K562 (cell line): Measurements from ENCODE around the gene PGM2L1. TPM values are rescaled to one million over a fixed set of nuclear protein-coding genes. Genes with fewer than 3 reads are reported as not detected.

Experiments used
- ATF6 ChIP-seq: sonication (generic); formaldehyde crosslinking; IDR thresholded peaks from 2 replicates; pipeline ENCODE4 v1.4.0; 2020; ENCODE audit warnings: mild to moderate bottlenecking, missing genetic modification reagents
- BRCA1 ChIP-seq, 2 experiments: fragments of 450-650 bp in 1 of 2; sonication (generic) in 1 of 2; formaldehyde crosslinking in 1 of 2; IDR thresholded peaks; 2 replicates each; pipeline versions ENCODE4 v1.5.0 to v1.6.1; 2017 to 2020; ENCODE audit warnings: mild to moderate bottlenecking in 1 of 2, missing genetic modification reagents in 1 of 2
- IRF2 ChIP-seq: sonication (generic); formaldehyde crosslinking; IDR thresholded peaks from 2 replicates; pipeline ENCODE4 v1.8.1; 2022; ENCODE audit warnings: mild to moderate bottlenecking, missing genetic modification reagents
- MAFF ChIP-seq: IDR thresholded peaks from 2 replicates; pipeline ENCODE4 v1.6.1; 2012; ENCODE audit warnings: low read length, improper control_type of control experiment
- MBD2 ChIP-seq: sonication (generic); IDR thresholded peaks from 2 replicates; pipeline ENCODE4 v1.6.1; 2016; ENCODE audit warnings: low read depth, borderline replicate concordance
- MXI1 ChIP-seq: IDR thresholded peaks from 2 replicates; pipeline ENCODE4 v1.6.1; 2011; ENCODE audit warnings: low read depth, mild to moderate bottlenecking, improper control_type of control experiment, low read length
- NFXL1 ChIP-seq: fragments of 450-650 bp; formaldehyde crosslinking; IDR thresholded peaks from 2 replicates; pipeline ENCODE4 v1.4.0; 2021; ENCODE audit warnings: mild to moderate bottlenecking
- POLR2A ChIP-seq: fragments of 450-650 bp; conservative IDR thresholded peaks from 2 replicates; pipeline ENCODE4 v1.6.1; 2016
- RBBP5 ChIP-seq: fragments of 200-600 bp; sonication (generic); IDR thresholded peaks from 2 replicates; pipeline ENCODE4 v1.6.1; 2012; ENCODE audit warnings: borderline replicate concordance, mild to moderate bottlenecking, low read length, control low read depth, inconsistent platforms; ENCODE audit not compliant: insufficient read depth, poor library complexity, severe bottlenecking
- RBM15 ChIP-seq: fragments of 200-400 bp; formaldehyde crosslinking; IDR thresholded peaks from 2 replicates; pipeline ENCODE4 v1.6.1; 2018; ENCODE audit warnings: mild to moderate bottlenecking, low read length, moderate library complexity; ENCODE audit not compliant: insufficient read depth
- RBM22 ChIP-seq: fragments of 200-400 bp; formaldehyde crosslinking; IDR thresholded peaks from 2 replicates; pipeline ENCODE4 v1.6.1; 2018; ENCODE audit warnings: low read length, low read depth; ENCODE audit not compliant: poor library complexity, severe bottlenecking
- RBM39 ChIP-seq: fragments of 200-400 bp; formaldehyde crosslinking; optimal IDR thresholded peaks from 2 replicates; pipeline ENCODE3; 2018; ENCODE audit warnings: low read depth, low read length
- RFX5 ChIP-seq: IDR thresholded peaks from 2 replicates; pipeline ENCODE4 v1.6.1; 2011; ENCODE audit warnings: low read depth, mild to moderate bottlenecking, improper control_type of control experiment, low read length
- RHOXF2B ChIP-seq: fragments of 250-450 bp; sonication (Bioruptor Pico); conservative IDR thresholded peaks from 2 replicates; pipeline ENCODE4 v1.5.1; 2021
- SFPQ ChIP-seq: fragments of 200-400 bp; formaldehyde crosslinking; IDR thresholded peaks from 2 replicates; pipeline ENCODE4 v1.6.1; 2017; ENCODE audit warnings: mild to moderate bottlenecking, low read depth, low read length, moderate library complexity
- SMAD4 ChIP-seq: fragments of 250-450 bp; sonication (Bioruptor Pico); conservative IDR thresholded peaks from 2 replicates; pipeline ENCODE4 v1.8.0; 2021; ENCODE audit warnings: inconsistent platforms, mild to moderate bottlenecking, moderate library complexity
- TRIM25 ChIP-seq: fragments of 450-650 bp; IDR thresholded peaks from 2 replicates; pipeline ENCODE4 v1.7.0; 2016; ENCODE audit warnings: borderline replicate concordance
- ZFPM2 ChIP-seq: fragments of 250-450 bp; sonication (Bioruptor Pico); IDR thresholded peaks from 2 replicates; pipeline ENCODE4 v1.5.1; 2022; ENCODE audit warnings: mild to moderate bottlenecking
- ZNF449 ChIP-seq: fragments of 250-450 bp; sonication (Bioruptor Pico); IDR thresholded peaks from 2 replicates; pipeline ENCODE4 v1.8.0; 2022; ENCODE audit warnings: moderate library complexity, mild to moderate bottlenecking, inconsistent platforms
- polyA plus RNA-seq, 8 experiments: library from polyadenylated mRNA; depleted of rRNA in 4 of 8; stranded (reverse) in 5 of 8; unstranded in 3 of 8; fragments of >200 nt; fragmentation: Nextera tagmentation in 2 of 8; fragmentation: Illumina TruSeq in 1 of 8; extraction: Ambion mirVana in 2 of 8; extraction: Trizol in 1 of 8; gene quantifications; 2 replicates each; pipeline versions ENCODE4 v1.2.1 to v1.2.3, GENCODE V29; 2011 to 2014; ENCODE audit warnings: inconsistent platforms in 1 of 8, missing spikeins in 1 of 8
- total RNA-seq, 7 experiments: library from RNA; depleted of rRNA in 6 of 7; stranded (reverse); fragments of >200 nt in 6 of 7; fragmentation: Illumina TruSeq in 2 of 7; extraction: Trizol in 2 of 7; gene quantifications; 2 replicates each; pipeline versions ENCODE4 v1.2.1 to v1.2.3, GENCODE V29; 2011 to 2021; ENCODE audit warnings: low replicate concordance in 1 of 7

PGM2L1 gene
- total and polyA plus RNA-seq, 9 of the 15 experiments (the other 6 are each of a cell fraction or from before 2014, with no cell fraction given): 0.32 to 0.95 (median 0.63) TPM

GRCh38 chr11:74398244-74399159 lies at the start of gene PGM2L1 (continued):
- no peak for TF ChIP-seq ZFPM2 (CRISPR knock-in tag)
- no peak for TF ChIP-seq ATF6 (CRISPR knock-in tag)
- TF ChIP-seq RBBP5: peak; percentile 38
- TF ChIP-seq RHOXF2B: no peak
- no peak for TF ChIP-seq RBM15
- TF ChIP-seq SFPQ: no peak
- peak; percentile 82 for TF ChIP-seq POLR2A
- no peak for TF ChIP-seq ZNF449
- no peak for TF ChIP-seq RBM39
- TF ChIP-seq IRF2 (CRISPR knock-in tag): no peak
- TF ChIP-seq BRCA1 (IDR thresholded peaks at IDR 0.05): no peak
- TF ChIP-seq BRCA1 (CRISPR knock-in tag; IDR thresholded peaks at IDR 0.05): no peak
- no peak for TF ChIP-seq MAFF
- no peak for TF ChIP-seq RFX5
- peak; percentile 62 for TF ChIP-seq MBD2
- TF ChIP-seq SMAD4 (CRISPR knock-in tag): peak; percentile 55
- no peak for TF ChIP-seq TRIM25
- no peak for TF ChIP-seq MXI1
- TF ChIP-seq RBM22: no peak
- TF ChIP-seq NFXL1 (CRISPR knock-in tag): peak; percentile 17; the same call in 1 of the 2 replicates
